GM03348 (cell line): ENCODE data around the gene MELTF.

ENCODE experiments used
- DNase-seq: peaks from one replicate; pipeline ENCODE4 v3.0.0; 2012; ENCODE audit warnings: low spot score

MELTF gene

DNA sequence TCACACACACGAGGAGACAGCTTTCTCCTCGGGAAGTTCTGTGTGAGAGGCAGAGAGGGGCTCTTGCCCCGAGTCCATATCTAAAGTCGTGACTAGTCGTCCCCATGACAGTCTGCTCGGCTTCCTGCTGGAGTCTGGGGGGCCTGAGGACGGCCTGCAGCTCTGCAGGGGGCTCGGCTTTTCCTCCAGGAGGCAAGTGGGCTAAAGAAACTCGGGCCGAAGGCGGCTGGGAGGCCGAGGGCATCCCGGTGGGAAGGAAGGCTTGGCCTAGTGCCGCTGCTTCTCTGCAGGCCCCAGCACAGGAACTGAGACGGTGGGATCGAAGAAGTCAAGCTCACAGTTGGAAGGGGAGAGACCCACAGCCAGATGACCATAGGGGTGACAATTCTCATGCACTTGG lies 35.6 kb downstream of the MELTF start:
- no peak for DNase-seq

DNA sequence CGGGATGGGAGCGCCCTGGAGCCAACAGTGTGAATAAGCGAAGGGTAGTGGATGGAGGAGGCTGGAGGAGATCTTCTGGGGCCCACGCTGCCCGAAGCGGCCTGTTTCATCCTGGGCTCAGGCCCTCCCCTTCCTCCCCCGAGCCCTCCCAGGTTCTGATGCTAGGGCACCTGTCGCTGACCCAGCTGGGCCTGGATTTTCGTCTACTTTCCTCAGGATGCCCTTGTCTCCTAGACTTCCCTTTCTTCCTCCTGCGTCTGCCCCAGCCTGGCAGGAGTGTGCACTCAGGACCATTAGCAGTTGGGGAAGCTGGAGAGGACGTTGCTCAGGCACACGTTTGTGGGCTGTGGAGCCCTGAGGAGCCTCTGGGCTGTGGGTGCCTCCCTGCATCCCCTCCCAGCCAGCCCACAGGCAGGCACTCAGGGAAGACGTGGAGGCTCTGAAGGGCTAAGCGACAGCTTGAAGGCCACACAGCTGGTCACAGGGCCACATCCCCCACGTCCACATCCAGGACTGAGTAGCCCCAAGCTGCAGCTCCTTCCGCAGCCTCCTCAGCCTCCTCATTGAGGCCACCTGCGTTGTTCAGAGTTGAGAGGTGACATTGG lies 37.1 kb downstream of the MELTF start:
- DNase-seq, result no peak

GRCh38 chr3:196991581-196992460 lies 37.8 kb downstream of the MELTF start:
- DNase-seq, result no peak

DNA sequence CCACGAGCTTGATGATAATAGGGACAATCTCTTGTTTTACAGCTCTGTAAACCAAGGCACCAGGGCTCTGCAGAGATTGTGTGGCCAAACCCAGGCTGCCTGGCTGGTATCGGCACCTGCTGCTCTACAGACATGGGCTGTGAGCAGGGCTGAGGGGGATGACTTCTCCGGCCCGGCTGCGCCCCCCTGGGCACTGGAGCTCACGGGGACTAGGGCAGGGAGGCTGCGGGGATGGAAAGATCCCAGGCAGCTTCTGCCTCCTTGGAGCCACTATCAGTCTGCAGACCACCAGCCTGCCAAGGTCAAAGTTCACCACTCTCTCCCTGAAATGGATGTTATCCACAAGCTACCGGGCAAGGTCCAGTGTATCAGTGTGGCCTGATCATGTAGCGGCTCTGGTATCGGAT lies 39.0 kb downstream of the MELTF start:
- DNase-seq, result no peak

- DNase-seq, result no peak
These were observed 39.8 kb downstream of the MELTF start for GRCh38 chr3:196989721-196990262.

DNA sequence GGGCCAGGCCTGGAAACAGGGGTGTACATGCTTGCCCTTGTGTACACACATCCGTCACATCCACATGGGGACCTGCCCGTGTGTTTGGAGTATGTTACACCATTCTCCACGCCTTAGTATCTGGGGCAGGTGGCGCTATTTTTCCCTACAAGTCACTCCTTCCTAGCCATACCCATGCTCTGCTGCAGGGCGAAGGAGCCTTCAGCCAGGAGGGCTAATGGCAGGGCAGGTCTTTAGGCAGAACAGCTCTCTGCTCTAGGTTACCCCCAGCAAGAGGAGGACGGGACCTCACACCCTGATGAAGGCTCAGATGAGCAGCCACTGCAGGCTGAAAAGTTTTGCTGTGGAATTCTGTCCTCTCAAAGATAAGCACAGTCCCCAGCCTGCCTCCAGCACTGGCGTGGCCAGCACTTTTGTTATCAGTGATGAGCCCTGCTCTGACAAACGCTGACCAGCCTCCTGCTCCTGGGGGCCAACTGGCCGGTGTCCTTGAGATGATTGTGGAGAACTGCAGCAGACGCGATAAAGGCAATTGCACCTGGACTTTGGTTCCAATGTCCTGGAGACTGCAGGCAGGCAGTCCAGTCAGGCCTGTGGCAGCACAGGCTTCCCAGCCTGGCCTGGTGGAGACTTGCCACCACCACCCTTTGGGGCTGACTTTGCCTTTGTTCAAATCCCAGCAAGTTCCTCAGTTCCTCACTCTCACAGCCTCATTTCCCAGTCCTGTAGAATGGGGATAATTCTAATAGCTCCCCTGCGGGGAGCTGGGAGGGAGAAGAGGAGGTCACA lies 41.2 kb downstream of the MELTF start:
- DNase-seq, result no peak

- no peak for DNase-seq
These were observed 42.6 kb downstream of the MELTF start for GRCh38 chr3:196987022-196987421.

DNA sequence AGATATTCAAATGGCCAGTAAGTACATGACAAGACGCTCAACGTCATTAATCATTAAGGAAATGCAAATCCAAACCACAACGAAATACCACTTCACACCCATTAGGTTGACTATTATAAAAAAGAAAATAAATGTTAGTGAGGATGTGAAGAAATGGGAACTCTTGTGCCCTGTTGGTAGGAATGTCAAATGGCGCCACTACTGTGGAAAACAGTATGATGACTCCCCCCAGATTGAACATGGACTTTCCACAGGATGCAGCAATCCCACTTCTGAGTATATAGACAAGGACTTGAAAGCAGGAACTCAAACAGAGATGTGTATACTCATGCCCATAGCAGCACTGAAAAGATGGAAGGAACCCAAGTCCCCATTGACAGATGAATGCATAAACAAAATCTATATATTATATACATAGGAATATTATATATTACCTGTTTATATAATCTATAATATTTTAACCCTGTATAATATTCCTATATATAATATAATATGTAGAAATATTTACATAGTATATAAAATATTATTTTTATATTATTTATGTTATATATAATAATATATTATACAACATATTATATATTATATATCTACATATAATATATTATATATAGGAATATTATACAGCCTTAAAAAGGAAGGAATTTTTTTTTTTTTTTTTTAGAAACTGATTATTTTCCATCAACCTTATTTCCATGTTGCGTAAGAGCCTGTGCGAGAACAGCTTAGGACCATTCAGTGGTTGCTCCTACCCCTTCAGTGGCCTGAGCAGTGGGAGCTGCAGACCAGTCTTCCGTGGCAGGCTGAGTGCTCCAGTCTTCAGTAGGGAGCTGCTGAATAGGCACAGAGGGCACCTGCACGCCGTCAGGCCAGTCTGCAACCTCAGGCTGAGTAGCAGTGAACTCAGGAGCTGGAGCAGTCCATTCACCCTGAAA lies 43.4 kb downstream of the MELTF start:
- DNase-seq, result no peak

- no peak for DNase-seq
These were observed 44.3 kb downstream of the MELTF start for GRCh38 chr3:196985298-196985697.

GRCh38 chr3:196983186-196983585 lies 46.4 kb downstream of the MELTF start:
- DNase-seq, result no peak

- no peak for DNase-seq
These were observed 48.0 kb downstream of the MELTF start for GRCh38 chr3:196981657-196982056.

DNA sequence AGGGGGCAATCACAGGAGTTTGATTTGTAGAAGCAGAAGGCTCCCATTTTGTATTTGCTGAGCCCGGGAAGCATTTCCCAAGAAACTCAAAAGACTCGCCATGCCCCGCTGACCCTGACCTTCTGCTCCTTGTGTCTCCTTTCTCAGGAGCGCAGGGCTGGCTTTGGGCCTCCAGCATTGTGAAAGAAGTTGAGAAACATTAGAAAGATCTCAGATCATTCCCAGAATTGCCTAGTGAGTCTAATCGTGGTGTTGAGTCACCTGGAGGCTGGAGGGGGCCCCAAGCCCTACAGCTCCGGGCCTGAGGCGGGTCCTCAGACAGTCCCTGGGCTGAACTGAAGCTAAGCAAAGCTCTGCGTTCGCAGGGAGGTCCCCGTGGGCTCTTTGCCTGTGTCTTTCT lies 50.1 kb downstream of the MELTF start:
- peak; percentile 48 for DNase-seq

GRCh38 chr3:196976941-196977340 lies 52.7 kb downstream of the MELTF start:
- no peak for DNase-seq

GRCh38 chr3:196975349-196975748 lies 54.3 kb downstream of the MELTF start:
- DNase-seq, result no peak

- DNase-seq, result no peak
These were observed 55.0 kb downstream of the MELTF start for GRCh38 chr3:196974661-196975060.

- DNase-seq, result no peak
These were observed 58.4 kb downstream of the MELTF start for GRCh38 chr3:196971094-196971698.

- no peak for DNase-seq
These were observed 59.0 kb downstream of the MELTF start for GRCh38 chr3:196970547-196971093.

DNA sequence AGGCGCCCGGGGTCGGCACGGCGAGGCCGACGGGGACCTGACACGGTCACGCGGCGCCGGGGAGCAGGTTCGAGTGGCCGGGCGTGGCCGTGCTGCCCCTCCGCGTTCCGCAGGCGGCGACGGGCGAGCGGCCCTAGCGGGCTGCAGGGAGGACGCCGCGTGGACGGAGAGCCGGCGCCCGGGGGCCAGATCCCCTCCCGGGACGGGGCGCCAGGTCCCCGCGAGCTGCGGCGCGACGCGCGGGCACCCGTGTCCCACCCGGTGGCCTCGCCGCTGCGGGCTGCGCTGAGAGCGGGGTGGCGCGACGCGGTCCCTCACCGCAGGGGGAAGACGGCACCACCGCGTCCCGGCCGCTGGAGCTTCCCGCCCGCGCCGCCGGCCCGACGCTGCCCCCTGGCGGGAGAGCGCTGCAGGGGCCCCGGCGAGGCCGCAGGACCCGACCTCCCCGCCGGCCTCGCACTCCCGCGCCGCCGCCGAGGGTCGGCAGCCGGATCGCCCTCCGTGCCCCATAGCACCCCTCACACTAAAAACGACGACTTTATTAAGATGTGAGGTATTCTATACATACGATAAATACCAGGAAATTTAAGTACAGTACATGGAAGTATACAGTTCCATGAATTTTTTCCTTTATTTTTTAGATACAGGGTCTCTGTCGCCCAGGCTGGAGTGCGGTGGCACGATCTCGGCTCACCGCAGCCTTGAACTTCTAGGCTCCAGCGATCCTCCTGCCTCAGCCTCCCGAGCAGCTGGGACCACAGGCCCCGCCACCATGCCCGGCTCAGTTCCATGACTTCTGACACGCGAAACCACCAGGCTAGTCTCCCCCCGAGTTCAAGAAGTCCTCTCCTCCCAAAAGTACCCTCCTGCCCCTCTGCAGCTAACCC lies 59.7 kb downstream of the MELTF start:
- peak; percentile 94 for DNase-seq

- peak; percentile 54 for DNase-seq
These were observed 60.4 kb downstream of the MELTF start for GRCh38 chr3:196969134-196969659.
